Activated naive CD4-positive, alpha-beta T cell treated with anti-CD3 and anti-CD28 coated beads, Interleukin-2, amount 10 ng/mL, durations not matched to agents 7 days and 5 days (primary cell): ENCODE results near the gene SOCS3.

Experiments used
- CTCF ChIA-PET: fragments of 350-600 bp; sonication (Branson Sonifier 250); formaldehyde crosslinking; loops from one replicate; lab custom pipeline; 2021; ENCODE audit warnings: antibody characterized with exemption; lab: Charles Lee
- DNase-seq: peaks from one replicate; pipeline ENCODE4 v3.0.0-alpha.2; 2020
- H3K27ac Mint-ChIP-seq: one replicate; pipeline ENCODE4 v1.8.0; 2021; ENCODE audit warnings: mild to moderate bottlenecking, moderate library complexity, mixed read lengths
- H3K27me3 Mint-ChIP-seq: one replicate; pipeline ENCODE4 v1.8.0; 2021; ENCODE audit warnings: mild to moderate bottlenecking, mixed read lengths
- H3K36me3 Mint-ChIP-seq: one replicate; pipeline ENCODE4 v1.8.0; 2021; ENCODE audit warnings: mixed read lengths
- H3K4me1 Mint-ChIP-seq: one replicate; pipeline ENCODE4 v1.8.0; 2021; ENCODE audit warnings: mixed read lengths
- H3K4me3 Mint-ChIP-seq: one replicate; pipeline ENCODE4 v1.8.0; 2021; ENCODE audit warnings: mild to moderate bottlenecking, moderate library complexity, mixed read lengths
- H3K9me3 Mint-ChIP-seq: one replicate; pipeline ENCODE4 v1.8.0; 2021; ENCODE audit warnings: mixed read lengths

SOCS3 gene

DNA sequence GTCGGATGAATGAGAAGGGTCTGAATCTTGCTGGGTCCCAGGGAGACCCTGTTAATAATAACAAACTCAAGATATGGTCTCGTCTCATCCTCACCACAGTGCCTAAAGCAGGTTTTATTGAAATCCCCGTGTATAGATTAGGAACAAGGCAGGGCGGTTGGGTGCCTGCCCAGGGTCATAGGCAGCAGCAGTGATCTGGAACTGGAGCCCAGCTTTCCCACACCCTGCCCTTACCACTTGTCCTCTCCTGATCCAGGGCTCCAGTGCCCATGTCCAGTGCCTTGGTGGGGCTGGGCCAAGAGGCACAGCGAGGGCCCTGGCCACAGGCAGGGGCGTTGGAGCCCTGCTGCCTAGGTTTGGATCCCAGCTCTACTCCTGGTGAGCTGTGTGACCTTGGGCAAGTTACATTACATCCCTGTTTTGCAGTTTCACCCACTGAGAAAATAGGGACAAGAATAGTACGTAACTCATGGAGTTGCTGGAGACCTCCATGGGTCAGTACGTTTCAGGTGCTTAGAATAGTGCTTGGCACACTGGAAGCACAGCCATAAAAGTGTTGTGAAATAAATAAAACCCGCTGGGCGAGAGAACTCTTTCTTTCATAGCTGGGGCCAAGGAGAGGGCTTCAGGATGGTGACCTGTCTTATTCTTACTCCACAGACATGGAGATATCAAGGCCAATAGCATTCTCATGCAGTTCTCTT is 13.9 kb downstream of the SOCS3 start:
- Mint-ChIP-seq H3K9me3 (no peaks in the 10 kb centered on the region), H3K36me3 (no peaks in the 10 kb centered on the region), H3K27ac (no peak overlapping the region), H3K4me1 (peaks cover 72% of the 10 kb centered on the region), H3K4me3 (no peak overlapping the region), H3K27me3 (peaks cover 33% of the 10 kb centered on the region)
- no peak for DNase-seq
- CTCF ChIA-PET: interaction anchor here (1.9 kb wide), 1 partner anchor 10 kb away, joined by 4 read pairs; no protein-coding TSS in a partner anchor

GRCh38 chr17:78345172-78345571 is 14.7 kb downstream of the SOCS3 start:
- H3K36me3 Mint-ChIP-seq: no peaks in the 10 kb centered on the region
- CTCF ChIA-PET: interaction anchor here (0.7 to 1.9 kb wide), 2 partner anchors 11 to 54 kb away, joined by 3 to 4 read pairs; no protein-coding TSS in a partner anchor
- no peak overlapping the region for H3K4me3 Mint-ChIP-seq

GRCh38 chr17:78344666-78345065 is 15.2 kb downstream of the SOCS3 start:
- peaks cover 72% of the 10 kb centered on the region for H3K4me1 Mint-ChIP-seq
- no peak overlapping the region for H3K4me3 Mint-ChIP-seq
- no peaks in the 10 kb centered on the region for H3K36me3 Mint-ChIP-seq
- H3K27me3 Mint-ChIP-seq: peaks cover 46% of the 10 kb centered on the region
- H3K9me3 Mint-ChIP-seq: no peaks in the 10 kb centered on the region
- CTCF ChIA-PET: interaction anchor here (0.7 to 1.4 kb wide), 6 partner anchors 10 to 77 kb away, joined by 3 to 7 read pairs (median 3); partner anchors contain the start of gene SOCS3
- H3K27ac Mint-ChIP-seq: peak overlapping the region; percentile 28
- no peak for DNase-seq

More at GRCh38 chr17:78345172-78345571, 14.7 kb downstream of the SOCS3 start:
- Mint-ChIP-seq H3K27ac (no peak overlapping the region), H3K4me1 (peaks cover 72% of the 10 kb centered on the region), H3K27me3 (peaks cover 41% of the 10 kb centered on the region), H3K9me3 (no peaks in the 10 kb centered on the region)
- no peak for DNase-seq

- CTCF ChIA-PET: interaction anchor here (0.9 to 1.4 kb wide), 5 partner anchors 11 to 78 kb away, joined by 3 to 7 read pairs (median 3); partner anchors contain the start of gene SOCS3
- Mint-ChIP-seq H3K4me1 (peaks cover 79% of the 10 kb centered on the region), H3K36me3 (no peaks in the 10 kb centered on the region), H3K27ac (peak overlapping the region; percentile 95), H3K4me3 (peak overlapping the region; percentile 56), H3K27me3 (peaks cover 48% of the 10 kb centered on the region), H3K9me3 (no peaks in the 10 kb centered on the region)
- DNase-seq: peak; percentile 91
Measured at GRCh38 chr17:78343543-78344201, 16.2 kb downstream of the SOCS3 start.

- Mint-ChIP-seq H3K36me3 (no peaks in the 10 kb centered on the region), H3K4me1 (peaks cover 80% of the 10 kb centered on the region), H3K27ac (peak overlapping the region; percentile 95), H3K27me3 (peaks cover 46% of the 10 kb centered on the region), H3K9me3 (no peaks in the 10 kb centered on the region), H3K4me3 (peak overlapping the region; percentile 56)
- CTCF ChIA-PET: interaction anchor here (0.9 to 1.4 kb wide), 3 partner anchors 12 to 17 kb away, joined by 3 to 7 read pairs (median 3); partner anchors contain the start of gene SOCS3
- peak; percentile 57 for DNase-seq
Measured at GRCh38 chr17:78343187-78343542, 16.7 kb downstream of the SOCS3 start.

GRCh38 chr17:78342449-78343186 is 17.3 kb downstream of the SOCS3 start:
- peaks cover 79% of the 10 kb centered on the region for H3K4me1 Mint-ChIP-seq
- H3K36me3 Mint-ChIP-seq: no peaks in the 10 kb centered on the region
- CTCF ChIA-PET: interaction anchor here (1.1 kb wide), 2 partner anchors 13 to 91 kb away, joined by 3 read pairs; no protein-coding TSS in a partner anchor
- H3K27ac Mint-ChIP-seq: peak overlapping the region; percentile 95
- H3K4me3 Mint-ChIP-seq: peak overlapping the region; percentile 56
- DNase-seq: no peak
- H3K27me3 Mint-ChIP-seq: peaks cover 46% of the 10 kb centered on the region
- H3K9me3 Mint-ChIP-seq: no peaks in the 10 kb centered on the region

- DNase-seq: peak; percentile 43
- H3K4me3 Mint-ChIP-seq: no peak overlapping the region
- CTCF ChIA-PET: interaction anchor here (1.0 to 1.1 kb wide), 2 partner anchors 75 to 90 kb away, joined by 3 read pairs; no protein-coding TSS in a partner anchor
- no peak overlapping the region for H3K27ac Mint-ChIP-seq
- H3K4me1 Mint-ChIP-seq: peaks cover 74% of the 10 kb centered on the region
- H3K36me3 Mint-ChIP-seq: no peaks in the 10 kb centered on the region
- H3K27me3 Mint-ChIP-seq: peaks cover 44% of the 10 kb centered on the region
- H3K9me3 Mint-ChIP-seq: no peaks in the 10 kb centered on the region
Measured at GRCh38 chr17:78341559-78342448, 18.1 kb downstream of the SOCS3 start.

GRCh38 chr17:78340183-78340955 is 19.5 kb downstream of the SOCS3 start:
- CTCF ChIA-PET: interaction anchor here (1.9 kb wide), 1 partner anchor 20 kb away, joined by 8 read pairs; no protein-coding TSS in a partner anchor
- no peaks in the 10 kb centered on the region for H3K36me3 Mint-ChIP-seq
- peaks cover 62% of the 10 kb centered on the region for H3K4me1 Mint-ChIP-seq
- no peaks in the 10 kb centered on the region for H3K9me3 Mint-ChIP-seq
- no peak for DNase-seq
- peaks cover 48% of the 10 kb centered on the region for H3K27me3 Mint-ChIP-seq
- peak overlapping the region; percentile 1 for H3K27ac Mint-ChIP-seq
- H3K4me3 Mint-ChIP-seq: no peak overlapping the region

GRCh38 chr17:78338486-78339259 is 21.2 kb downstream of the SOCS3 start:
- H3K4me1 Mint-ChIP-seq: peaks cover 56% of the 10 kb centered on the region
- H3K27me3 Mint-ChIP-seq: peaks cover 46% of the 10 kb centered on the region
- peak overlapping the region; percentile 33 for H3K4me3 Mint-ChIP-seq
- no peaks in the 10 kb centered on the region for H3K9me3 Mint-ChIP-seq
- CTCF ChIA-PET: interaction anchor here (0.6 to 1.9 kb wide), 4 partner anchors 9 to 205 kb away, joined by 4 to 8 read pairs (median 4); no protein-coding TSS in a partner anchor
- peak overlapping the region; percentile 92 for H3K27ac Mint-ChIP-seq
- no peaks in the 10 kb centered on the region for H3K36me3 Mint-ChIP-seq
- DNase-seq: peak; percentile 62

GRCh38 chr17:78337244-78338109 is 22.4 kb downstream of the SOCS3 start:
- CTCF ChIA-PET: no interaction called here
- Mint-ChIP-seq H3K9me3 (no peaks in the 10 kb centered on the region), H3K27me3 (peaks cover 45% of the 10 kb centered on the region), H3K27ac (no peak overlapping the region), H3K4me1 (peaks cover 55% of the 10 kb centered on the region), H3K36me3 (no peaks in the 10 kb centered on the region), H3K4me3 (no peak overlapping the region)
- DNase-seq: no peak

GRCh38 chr17:78335209-78335608 is 24.7 kb downstream of the SOCS3 start:
- Mint-ChIP-seq H3K9me3 (no peaks in the 10 kb centered on the region), H3K27ac (peak overlapping the region; percentile 37), H3K4me1 (peaks cover 55% of the 10 kb centered on the region), H3K27me3 (peaks cover 36% of the 10 kb centered on the region), H3K4me3 (no peak overlapping the region), H3K36me3 (no peaks in the 10 kb centered on the region)
- no peak for DNase-seq
- CTCF ChIA-PET: interaction anchor here (1.0 kb wide), 1 partner anchor 46 kb away, joined by 3 read pairs; no protein-coding TSS in a partner anchor
